ENCODE results near the gene PLK2. TPM values are rescaled to one million over a fixed set of nuclear protein-coding genes. Genes with fewer than 3 reads are reported as not detected.

The PLK2 gene
- total RNA-seq, 4 donors from 2014 or later = 109 to 229 (median 153) TPM

DNA sequence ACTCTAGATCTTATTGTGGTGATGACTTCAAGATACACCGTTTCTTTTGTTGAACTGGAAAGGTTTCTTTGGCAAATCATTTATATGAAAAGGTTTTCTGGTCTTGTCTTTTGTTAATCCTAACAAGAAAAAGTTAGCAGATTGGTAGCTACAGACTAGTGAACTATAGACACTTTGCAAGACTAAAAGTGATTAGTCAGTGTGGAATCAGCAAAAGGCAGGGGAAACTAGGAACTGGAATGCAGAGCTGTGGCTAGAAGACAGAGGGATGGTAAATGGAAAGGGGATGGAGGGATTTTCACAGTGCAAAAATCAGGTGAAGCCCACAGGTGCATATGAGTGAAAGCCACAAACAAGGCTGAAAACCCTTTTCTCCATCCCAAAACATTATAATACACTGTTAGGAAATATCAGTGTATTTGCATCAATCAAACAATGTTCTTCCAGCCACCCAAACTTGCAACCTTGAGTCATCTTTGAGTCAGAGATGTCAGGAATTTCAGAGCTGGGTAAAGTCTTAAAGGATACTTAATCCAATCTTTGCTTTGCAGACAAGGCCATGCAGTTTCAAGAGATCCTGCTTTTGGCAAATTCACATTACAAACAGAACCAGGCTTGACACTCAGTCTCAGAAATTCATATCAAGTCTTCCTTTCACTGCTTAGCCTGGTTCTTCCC lies 52.7 kb downstream of the PLK2 start:
- DNase-seq (ENCODE audit: low spot score in 2 of 2) = no peak
- 51 to 80% methylated on average over 1 of the region's 1 CpG for WGBS, 2 donors

GRCh38 chr5:58406394-58406793 lies 53.5 kb downstream of the PLK2 start:
- WGBS, 2 donors = 87 to 92% methylated on average over 2 of the region's 2 CpGs
- intact Hi-C loops (cut with DNase I; ENCODE audit: low total_unique reads) = no loop called here
- H3K4me3 ChIP-seq (ENCODE audit: low read depth, poor library complexity, severe bottlenecking) = no peak overlapping the region
- no peak for DNase-seq (ENCODE audit: low spot score in 2 of 2)
- TF ChIP-seq CTCF (IDR thresholded peaks at IDR 0.05) (no peak), POLR2A (IDR thresholded peaks at IDR 0.05) (no peak)

More for the DNA sequence above, 52.7 kb downstream of the PLK2 start:
- intact Hi-C loops (cut with DNase I; ENCODE audit: low total_unique reads) = no loop called here
- TF ChIP-seq POLR2A (IDR thresholded peaks at IDR 0.05) (no peak), CTCF (IDR thresholded peaks at IDR 0.05) (no peak)
- no peak overlapping the region for H3K4me3 ChIP-seq (ENCODE audit: low read depth, poor library complexity, severe bottlenecking)

DNA sequence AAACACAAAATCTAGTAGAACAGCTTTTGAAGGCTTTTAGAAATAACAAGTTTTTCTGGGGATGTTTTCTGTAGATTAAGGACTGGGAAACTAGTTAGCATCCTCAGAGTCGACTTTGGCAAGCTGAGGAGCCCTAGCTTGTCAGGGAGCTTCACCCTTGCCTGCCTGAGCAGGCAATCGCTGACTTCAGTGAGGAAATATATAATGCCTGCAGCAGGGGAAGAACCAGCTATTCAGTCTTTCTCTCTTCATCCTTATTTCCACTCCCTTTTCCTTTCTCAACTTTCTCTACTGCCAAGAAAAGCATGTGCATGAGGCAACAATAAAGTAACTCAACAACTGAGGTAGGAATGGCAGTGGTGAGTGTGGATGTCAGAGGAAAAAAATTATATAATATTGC lies 54.7 kb downstream of the PLK2 start:
- TF ChIP-seq CTCF (IDR thresholded peaks at IDR 0.05) (no peak), POLR2A (IDR thresholded peaks at IDR 0.05) (no peak)
- WGBS, 2 donors = 34 to 46% methylated on average over 2 of the region's 2 CpGs
- intact Hi-C loops (cut with DNase I; ENCODE audit: low total_unique reads) = no loop called here
- H3K4me3 ChIP-seq (ENCODE audit: low read depth, poor library complexity, severe bottlenecking) = no peak overlapping the region
- DNase-seq (ENCODE audit: low spot score in 2 of 2) = peak in 1 of 2 donors; percentile 22

GRCh38 chr5:58404734-58405133 lies 55.2 kb downstream of the PLK2 start:
- intact Hi-C loops (cut with DNase I; ENCODE audit: low total_unique reads) = no loop called here
- H3K4me3 ChIP-seq (ENCODE audit: low read depth, poor library complexity, severe bottlenecking) = no peak overlapping the region
- DNase-seq (ENCODE audit: low spot score in 2 of 2) = no peak
- no peak for TF ChIP-seq CTCF (IDR thresholded peaks at IDR 0.05)
- TF ChIP-seq POLR2A (IDR thresholded peaks at IDR 0.05) = no peak
- WGBS, 2 donors = 45 to 52% methylated on average over 3 of the region's 3 CpGs

Other genes starting within 250 kb of the PLK2 start
- 1 to 10 TPM in 1 of 4 donors, under 1 TPM in 1, not detected in 2; 0.39 to 1.6 TPM for gene GAPT, start 31.3 kb upstream of the PLK2 start, total RNA-seq
- 1 to 10 TPM in 1 of 4 donors, under 1 TPM in 3; 0.04 to 1.2 (median 0.14) TPM for gene RAB3C, start 123.0 kb upstream of the PLK2 start, total RNA-seq